Choroid plexus epithelial cell (primary cell): Measurements from ENCODE around the gene FBXL16.

Source experiments
- DNase-seq: peaks from one replicate; pipeline ENCODE4 v3.0.0-alpha.2; 2010; ENCODE audit warnings: low read depth
- H3K4me3 ChIP-seq: 2 replicates; pipeline ENCODE4 v1.5.1; 2011; ENCODE audit warnings: low read depth, mild to moderate bottlenecking, control low read depth, low read length, moderate library complexity
- CTCF ChIP-seq: conservative IDR thresholded peaks from 2 replicates; pipeline ENCODE4 v1.5.1; 2011; ENCODE audit warnings: low read depth, mild to moderate bottlenecking, control low read depth, inconsistent platforms, low read length, moderate library complexity

Gene FBXL16

GRCh38 chr16:728131-728889, 22.7 kb upstream of the FBXL16 start:
- peak; percentile 86 for DNase-seq
- TF ChIP-seq CTCF = no peak
- peak overlapping the region; percentile 68 for H3K4me3 ChIP-seq

- TF ChIP-seq CTCF = no peak
- no peak for DNase-seq
- H3K4me3 ChIP-seq = peak overlapping the region; percentile 68
Observed at GRCh38 chr16:727291-727977, 21.8 kb upstream of the FBXL16 start.

DNA sequence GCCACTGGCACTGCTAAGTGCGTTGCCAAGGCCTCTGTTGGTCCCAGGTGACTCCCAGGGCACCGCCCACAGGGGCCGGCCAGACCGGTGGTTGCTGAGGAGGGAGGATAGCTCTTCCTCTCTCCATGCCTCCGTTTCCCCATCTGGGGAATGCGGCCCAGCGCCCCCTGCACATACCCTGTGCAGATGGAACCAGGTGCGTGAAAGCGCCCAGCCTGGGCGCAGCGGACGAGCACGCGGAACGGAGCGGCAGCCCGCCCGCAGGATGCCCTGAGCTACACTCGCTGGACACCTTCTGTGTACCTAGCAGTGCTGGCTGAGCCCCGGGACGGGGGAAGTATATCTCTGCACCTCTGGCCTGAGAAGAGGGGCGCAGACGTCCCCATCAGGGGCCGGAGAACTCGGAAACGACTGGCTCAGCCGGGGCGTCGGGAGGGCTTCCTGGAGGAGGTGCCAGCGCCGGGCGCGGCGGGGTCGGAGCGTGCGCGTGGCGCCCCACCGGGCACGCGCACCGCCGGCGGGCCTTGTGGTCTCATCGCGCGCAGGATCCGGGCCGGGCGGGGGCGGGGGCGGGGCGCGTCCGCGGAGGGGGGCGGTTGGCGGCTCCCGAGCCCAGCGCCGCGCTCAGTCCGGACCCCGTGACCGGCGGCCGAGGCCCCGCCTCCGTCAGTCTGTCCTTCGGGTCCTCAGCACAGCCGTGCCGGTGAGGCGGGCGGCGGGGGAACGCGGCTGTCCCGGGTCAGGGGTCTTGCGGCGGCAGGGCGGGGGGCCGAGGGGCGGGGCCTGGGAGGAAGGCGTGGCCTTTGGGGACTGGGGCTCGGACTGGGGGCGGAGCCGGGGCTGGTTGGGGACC, 21.1 kb upstream of the FBXL16 start, which contains the start of the genes CCDC78 and HAGHL:
TSS of gene CCDC78 (minus strand) at position 6 of the 853 bp plus-strand sequence. CDS start 76 bp downstream, outside the sequence.
TSS of gene HAGHL (plus strand) at position 669 of the 853 bp plus-strand sequence. CDS start 404 bp downstream, outside the sequence.
- peak within 1 kb of the TSS; percentile 68 for H3K4me3 ChIP-seq
- TF ChIP-seq CTCF = no peak
- peak; percentile 64 for DNase-seq

DNA sequence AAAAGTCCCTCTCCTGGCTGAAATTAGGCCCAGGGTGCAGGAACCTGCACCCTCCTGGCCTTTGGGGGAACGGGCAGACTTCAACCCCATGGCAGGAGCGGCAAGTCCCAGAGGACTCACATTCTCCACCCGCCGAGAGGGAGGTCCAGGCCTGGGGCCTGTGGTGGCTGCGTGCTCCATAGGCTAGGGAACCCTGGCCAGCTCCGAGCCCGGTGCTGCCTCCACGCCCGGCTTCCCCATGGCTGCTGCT, 20.5 kb upstream of the FBXL16 start:
- DNase-seq = no peak
- H3K4me3 ChIP-seq = no peak overlapping the region
- no peak for TF ChIP-seq CTCF

GRCh38 chr16:725463-726187, 20.0 kb upstream of the FBXL16 start:
- no peak overlapping the region for H3K4me3 ChIP-seq
- DNase-seq = no peak
- TF ChIP-seq CTCF = no peak

DNA sequence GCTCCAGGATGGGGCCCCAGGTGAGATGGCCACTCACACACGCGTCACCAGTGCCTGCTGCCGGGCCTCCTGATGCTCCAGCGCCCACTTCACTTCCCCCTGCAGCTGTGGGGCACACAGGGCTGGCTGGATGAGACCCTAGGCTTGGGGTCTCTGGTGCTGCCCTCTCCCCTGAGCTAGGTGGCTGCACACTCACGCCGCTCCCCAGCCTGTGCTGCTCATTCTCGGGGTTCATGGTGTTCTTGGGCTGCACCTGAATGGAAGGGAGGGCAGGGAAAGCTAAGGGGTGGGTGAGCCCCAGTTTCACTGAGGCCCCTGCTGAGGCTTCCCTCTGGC, 19.4 kb upstream of the FBXL16 start:
- no peak for DNase-seq
- H3K4me3 ChIP-seq = no peak overlapping the region
- TF ChIP-seq CTCF = no peak
